CD4-positive, alpha-beta T cell treated with Interleukin-12 subunit alpha and Interleukin-12 subunit beta, for 1 hour (primary cell): Measurements from ENCODE around the gene FBXO10.
A peak's percentile ranks its signal among the peaks of the same experiment; 100 is the strongest.
"Not testable (repeated sequence)": the region's sequence is repeated elsewhere in the genome, so short reads cannot be mapped to it uniquely, and the experiment has no call there.

Source experiments
- DNase-seq: peaks from one replicate; pipeline ENCODE4 v3.0.0-alpha.2; 2020

Gene FBXO10

GRCh38 chr9:37543468-37543867, 32.7 kb downstream of the FBXO10 start:
- no peak for DNase-seq

DNA sequence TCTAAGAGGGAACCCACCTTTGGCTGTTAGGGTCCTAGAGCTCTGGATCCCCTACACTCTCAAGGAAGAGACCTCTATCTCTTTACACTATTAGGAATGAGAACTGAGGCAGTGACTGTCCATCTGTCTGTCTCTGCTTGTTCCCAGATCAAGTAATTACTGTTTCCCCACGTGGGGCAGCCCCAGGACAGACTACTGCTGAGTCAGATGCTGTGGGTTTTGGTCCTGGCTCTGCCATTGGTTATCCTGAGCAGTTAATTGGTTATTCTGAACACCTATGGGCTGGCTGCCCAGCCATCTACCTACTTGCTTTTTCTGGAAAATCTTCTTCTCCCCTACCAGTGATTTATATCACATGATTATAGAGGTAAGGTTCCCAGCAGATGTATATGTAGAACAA, 33.3 kb downstream of the FBXO10 start:
- no peak for DNase-seq

- DNase-seq: no peak
These were observed 33.7 kb downstream of the FBXO10 start for GRCh38 chr9:37542488-37542887.

DNA sequence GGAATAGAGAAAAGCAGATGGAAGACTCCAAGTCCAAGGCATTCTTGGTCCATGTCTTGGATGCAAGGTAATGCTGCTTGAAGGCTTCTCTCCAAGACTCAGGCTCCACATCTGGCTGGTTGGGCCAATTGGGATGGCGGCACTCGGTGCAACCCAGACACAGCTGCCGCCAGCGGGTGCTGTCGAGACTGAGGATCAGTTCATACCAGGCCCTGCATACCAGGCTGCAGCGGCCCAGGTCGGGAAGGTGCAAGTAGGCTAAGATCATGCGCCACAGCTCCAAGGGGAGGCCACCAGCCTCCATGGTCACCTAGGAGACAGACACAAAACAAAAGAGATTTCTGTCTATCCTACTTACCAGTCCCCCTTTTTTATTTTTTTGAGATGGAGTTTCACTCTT, 34.7 kb downstream of the FBXO10 start:
- no peak for DNase-seq

GRCh38 chr9:37540634-37541033, 35.5 kb downstream of the FBXO10 start:
- no peak for DNase-seq

DNA sequence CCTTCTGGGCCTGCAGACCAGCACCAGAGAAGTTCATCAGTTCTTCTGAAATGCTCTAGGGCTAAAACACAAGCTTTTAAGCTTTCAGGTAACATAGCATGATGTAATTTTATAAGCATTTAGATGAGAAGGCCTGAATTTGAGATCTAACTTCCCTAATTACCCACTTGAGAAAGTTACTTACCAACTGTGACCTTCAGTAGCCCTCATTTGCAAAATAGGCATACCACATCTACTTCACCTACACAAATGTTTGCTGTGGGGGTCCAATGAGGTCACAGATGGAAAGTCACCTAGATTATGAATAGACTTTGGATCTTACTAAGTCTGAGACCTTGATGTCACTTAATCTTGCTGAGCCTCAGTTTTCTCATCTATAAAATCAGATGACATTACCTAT, 36.5 kb downstream of the FBXO10 start:
- DNase-seq: no peak

DNA sequence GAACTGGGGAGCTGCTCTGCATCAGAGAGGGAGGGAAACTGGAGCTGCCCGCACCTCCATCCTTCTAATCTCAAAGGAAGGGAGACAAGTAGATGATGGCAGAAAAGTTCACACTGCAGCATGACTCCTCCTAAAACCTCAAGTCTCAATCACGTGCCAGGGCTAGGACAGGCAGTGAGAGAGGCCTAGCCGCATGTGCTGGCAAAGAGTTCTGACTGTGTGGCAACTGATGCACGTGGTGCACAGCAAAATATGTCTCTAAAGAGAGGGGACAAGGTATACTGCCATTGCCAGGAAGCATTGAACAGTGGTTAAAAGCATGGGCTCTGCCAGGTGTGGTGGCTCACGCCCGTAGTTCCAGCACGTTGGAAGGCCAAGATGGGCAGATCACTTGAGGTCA, 38.1 kb downstream of the FBXO10 start:
- DNase-seq: no peak

- DNase-seq: no peak
These were observed 41.3 kb downstream of the FBXO10 start for GRCh38 chr9:37534901-37535300.

DNA sequence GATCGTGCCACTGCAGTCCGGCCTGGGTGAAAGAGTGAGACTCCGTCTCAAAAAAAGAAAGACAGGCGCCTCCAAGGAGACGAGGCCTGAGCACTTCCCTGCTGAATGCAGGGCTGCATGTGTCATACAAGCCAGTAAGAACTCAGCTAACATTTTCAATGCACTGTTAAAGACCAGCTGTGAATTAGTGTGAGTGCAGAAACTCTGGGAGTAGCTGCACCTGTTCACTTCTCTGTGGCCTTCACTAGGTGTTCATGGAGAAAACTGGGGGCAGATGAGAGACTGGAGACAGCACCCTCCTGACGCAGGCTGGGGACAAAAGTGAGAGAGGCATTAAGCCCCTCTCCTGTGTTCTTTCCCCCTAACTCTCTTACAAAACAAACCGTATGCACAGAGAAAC, 41.8 kb downstream of the FBXO10 start:
- DNase-seq: no peak

DNA sequence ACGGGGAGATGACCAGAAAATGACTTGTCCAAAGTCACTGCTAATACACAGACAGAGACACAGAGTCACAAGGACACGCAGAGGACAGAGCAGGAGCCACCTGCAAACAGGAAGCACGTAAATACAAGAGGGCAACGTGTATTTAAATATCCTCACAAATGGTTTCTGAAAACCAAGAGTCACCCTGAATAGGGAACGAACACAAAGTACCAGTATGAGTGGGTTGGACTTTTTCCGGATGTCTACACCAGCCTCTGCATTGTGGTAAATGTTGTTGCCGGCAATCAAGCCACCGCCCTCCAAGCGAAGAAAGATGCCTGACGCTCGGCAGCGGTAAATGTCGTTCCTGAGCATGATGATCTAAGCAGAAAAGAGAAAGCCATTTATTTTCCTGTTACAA, 44.5 kb downstream of the FBXO10 start:
- peak; percentile 72 for DNase-seq

DNA sequence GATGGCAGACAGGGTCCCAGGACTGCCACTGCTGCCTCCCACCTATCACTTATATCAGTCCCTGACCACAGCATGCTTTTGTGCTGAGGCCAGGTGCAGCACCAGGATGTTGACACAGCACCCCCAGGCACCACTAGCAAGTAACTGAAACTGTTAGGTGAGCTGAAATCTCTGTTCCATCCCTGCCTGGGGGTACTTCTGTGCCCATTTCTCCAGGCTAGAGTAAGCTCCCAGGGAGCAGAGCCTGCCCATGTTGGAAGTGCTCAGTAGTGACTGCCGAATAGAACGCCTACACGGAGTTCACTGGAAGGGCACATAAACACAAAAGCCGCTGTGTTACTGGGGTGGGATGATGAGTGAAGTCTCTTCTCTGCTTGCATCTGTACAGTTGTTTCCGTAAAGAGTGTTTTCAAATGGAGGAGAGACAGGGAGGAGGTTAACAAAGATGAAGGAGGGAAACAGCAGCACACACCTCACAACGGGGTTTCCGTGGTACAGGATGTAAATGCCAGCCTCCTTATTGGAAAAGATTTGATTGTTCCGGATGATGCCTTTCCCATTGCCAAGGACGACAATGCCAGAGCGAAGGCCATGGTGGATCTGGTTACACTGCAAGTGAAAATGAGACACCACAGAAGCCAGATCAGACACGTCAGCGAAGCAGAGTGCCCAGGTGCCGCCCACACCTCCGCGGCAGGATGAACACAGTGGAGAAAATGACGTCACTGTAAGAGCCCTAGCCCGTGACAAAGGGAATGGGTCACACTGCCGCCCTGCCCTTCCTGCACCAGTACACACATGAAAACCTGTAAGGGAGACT, 47.3 kb downstream of the FBXO10 start:
- peak; percentile 83 for DNase-seq

DNA sequence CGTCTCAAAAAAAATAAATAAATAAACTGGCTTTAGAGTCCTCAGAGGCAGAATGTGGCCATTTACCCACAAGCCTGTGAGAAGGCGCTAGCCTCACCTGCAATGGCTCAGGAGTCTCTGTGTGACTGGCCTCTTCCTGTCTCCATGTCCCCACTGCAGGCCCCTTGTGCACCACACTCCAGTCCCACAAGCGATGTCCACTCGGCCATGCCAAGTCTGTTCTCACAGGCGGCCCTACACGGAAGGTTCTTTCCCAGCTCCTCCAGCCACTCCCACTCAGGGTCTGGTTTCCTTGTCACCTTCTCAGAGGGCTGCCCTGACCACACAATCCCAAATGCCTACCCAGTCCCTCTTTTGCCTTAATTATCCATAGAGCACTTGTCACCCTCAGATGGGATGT, 52.3 kb downstream of the FBXO10 start:
- DNase-seq: no peak

DNA sequence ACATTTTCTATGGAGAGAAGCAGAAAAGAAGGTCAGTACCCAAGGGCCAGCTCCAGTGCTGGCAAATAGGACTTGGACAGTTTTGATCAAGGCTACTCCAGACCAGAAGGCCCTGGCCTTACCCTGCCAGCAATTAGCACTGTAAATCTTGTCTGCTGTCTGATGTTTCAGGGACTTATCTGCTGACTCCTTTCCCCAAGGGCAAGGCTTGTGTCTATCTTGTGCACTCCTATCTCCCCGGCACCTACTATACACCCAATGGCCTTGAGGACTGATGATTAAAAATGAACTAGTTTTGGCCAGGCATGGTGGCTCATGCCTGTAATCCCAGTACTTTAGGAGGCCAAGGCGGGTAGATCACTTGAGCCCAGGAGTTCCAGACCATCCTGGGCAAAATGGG, 53.2 kb downstream of the FBXO10 start:
- no peak for DNase-seq

- no peak for DNase-seq
These were observed 55.1 kb downstream of the FBXO10 start for GRCh38 chr9:37521111-37521510.

GRCh38 chr9:37520641-37521040, 55.5 kb downstream of the FBXO10 start:
- no peak for DNase-seq

DNA sequence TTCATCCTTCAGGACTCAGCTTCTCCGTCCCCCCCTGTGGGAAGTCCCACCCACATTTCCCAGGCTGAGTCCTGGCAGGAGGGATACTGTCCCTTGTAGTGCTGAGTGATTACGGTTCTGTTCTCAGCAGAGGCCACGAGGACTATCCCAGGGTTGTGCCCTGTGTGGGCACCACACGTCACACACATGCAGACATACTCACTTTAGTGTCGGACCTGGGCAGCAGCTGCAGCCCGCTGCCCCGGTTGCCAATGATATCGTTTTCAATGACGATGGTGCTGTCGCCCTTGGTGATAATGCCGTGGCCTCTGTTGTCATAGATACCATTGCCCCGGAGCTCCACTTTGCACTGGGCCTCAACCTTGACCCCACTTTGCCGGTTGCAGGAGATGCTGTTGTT, 58.3 kb downstream of the FBXO10 start:
- DNase-seq: no peak

- no peak for DNase-seq
These were observed 60.4 kb downstream of the FBXO10 start for GRCh38 chr9:37515620-37516258.

GRCh38 chr9:37514999-37515398, 61.2 kb downstream of the FBXO10 start:
- DNase-seq: no peak

GRCh38 chr9:37514415-37514814, 61.8 kb downstream of the FBXO10 start:
- DNase-seq: not testable (repeated sequence)

DNA sequence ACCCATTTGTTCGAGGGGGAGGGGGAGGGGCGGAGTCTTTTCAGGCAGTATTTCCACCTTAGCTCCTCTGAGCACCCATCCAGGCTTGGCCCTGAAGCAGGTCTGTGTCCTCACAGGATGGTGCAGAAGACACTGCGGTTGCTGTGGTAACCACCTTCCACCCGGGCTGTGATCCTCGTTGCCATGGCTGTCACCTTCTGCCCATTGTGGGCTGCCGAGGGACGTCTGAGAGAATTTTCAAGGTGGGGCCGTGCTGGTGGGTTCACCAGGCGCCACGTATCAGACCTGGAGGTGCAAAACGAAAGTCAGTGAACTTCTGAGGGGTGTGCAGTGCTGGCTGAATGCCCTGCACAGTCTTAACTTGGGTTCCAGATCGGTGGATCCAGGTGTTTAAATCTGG, 63.7 kb downstream of the FBXO10 start:
- peak; percentile 51 for DNase-seq

GRCh38 chr9:37511016-37512010, 64.9 kb downstream of the FBXO10 start:
- DNase-seq: no peak

DNA sequence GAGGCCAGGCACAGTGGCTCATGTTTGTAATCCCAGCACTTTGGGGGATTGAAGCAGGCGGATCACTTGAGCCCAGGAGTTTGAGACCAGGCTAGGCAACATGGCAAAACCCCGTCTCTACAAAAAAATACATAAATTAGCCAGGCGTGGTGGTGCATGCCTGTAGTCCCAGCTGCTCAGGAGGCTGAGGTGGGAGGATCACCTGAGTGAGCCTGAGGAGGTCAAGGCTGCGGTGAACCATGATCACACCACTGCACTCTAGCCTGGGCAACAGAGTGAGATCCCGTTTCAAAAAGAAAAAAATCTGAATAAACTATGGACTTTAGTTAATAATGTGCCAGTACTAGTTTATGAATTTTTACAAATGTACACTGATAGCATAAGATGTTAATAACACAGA, 66.1 kb downstream of the FBXO10 start:
- DNase-seq: not testable (repeated sequence)

GRCh38 chr9:37509536-37509935, 66.6 kb downstream of the FBXO10 start:
- DNase-seq: no peak
